ENCODE measurements around the gene LGR6. TPM values are rescaled to one million over a fixed set of nuclear protein-coding genes. Genes with fewer than 3 reads are reported as not detected.

Gene LGR6
- total and polyA plus RNA-seq, 8 donors, result 0.75 to 1.8 (median 1.5) TPM

DNA sequence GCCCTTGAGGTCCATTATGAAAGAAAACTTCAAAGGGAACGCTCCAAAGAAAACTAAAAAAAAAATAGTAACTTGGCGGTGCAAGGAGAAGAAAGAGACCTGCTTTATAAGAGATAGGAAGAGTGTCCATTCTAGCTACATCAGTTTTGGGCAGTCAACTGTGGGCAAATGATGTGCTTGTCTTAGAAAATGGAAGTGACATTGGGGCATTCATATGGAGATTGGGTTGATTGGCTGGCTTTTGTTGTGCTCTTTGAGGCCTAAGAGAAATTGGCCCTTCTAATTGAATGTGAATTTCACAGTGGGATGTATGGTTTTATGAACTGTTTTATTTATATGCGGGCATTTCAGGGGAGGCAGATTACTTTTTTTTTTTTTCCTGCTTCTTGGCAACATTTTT is 168.1 kb downstream of the LGR6 start:
- TF ChIP-seq, protein P1, sequence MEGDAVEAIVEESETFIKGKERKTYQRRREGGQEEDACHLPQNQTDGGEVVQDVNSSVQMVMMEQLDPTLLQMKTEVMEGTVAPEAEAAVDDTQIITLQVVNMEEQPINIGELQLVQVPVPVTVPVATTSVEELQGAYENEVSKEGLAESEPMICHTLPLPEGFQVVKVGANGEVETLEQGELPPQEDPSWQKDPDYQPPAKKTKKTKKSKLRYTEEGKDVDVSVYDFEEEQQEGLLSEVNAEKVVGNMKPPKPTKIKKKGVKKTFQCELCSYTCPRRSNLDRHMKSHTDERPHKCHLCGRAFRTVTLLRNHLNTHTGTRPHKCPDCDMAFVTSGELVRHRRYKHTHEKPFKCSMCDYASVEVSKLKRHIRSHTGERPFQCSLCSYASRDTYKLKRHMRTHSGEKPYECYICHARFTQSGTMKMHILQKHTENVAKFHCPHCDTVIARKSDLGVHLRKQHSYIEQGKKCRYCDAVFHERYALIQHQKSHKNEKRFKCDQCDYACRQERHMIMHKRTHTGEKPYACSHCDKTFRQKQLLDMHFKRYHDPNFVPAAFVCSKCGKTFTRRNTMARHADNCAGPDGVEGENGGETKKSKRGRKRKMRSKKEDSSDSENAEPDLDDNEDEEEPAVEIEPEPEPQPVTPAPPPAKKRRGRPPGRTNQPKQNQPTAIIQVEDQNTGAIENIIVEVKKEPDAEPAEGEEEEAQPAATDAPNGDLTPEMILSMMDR (IDR thresholded peaks at IDR 0.05), result no peak
- ATAC-seq, result no peak
- H3K27ac ChIP-seq, result no peak overlapping the region

DNA sequence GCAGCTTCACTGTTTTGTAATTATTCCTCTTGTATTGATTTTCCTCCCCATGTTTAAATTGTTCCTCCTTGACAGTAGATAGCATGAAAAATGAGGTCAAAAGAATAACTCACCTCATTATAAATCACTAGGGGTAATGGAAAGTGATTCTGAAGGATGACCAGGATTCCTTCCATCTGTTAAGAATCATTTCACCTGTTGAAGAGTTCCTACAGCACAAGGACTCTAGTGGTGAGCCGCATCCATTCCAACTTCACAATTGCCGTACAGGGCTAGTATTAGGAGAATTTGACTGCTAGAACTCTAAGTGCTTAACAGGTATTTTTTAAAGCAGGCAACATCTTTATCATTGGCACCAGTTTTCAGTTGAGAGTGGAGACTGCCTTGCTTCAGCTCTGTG is 168.6 kb downstream of the LGR6 start:
- Histone ChIP-seq H3K4me3 (no peak overlapping the region), H3K27me3 (no peaks in the 10 kb centered on the region), H3K9me3 (no peaks in the 10 kb centered on the region), H3K4me1 (peaks cover 0 to 10% of the 10 kb centered on the region in 2 donors), H3K36me3 (no peaks in the 10 kb centered on the region), H3K27ac (no peak overlapping the region)
- intact Hi-C loops (cut with DNase I), result no loop called here
- ATAC-seq, result no peak
- no peak for DNase-seq
- TF ChIP-seq, protein P1 (IDR thresholded peaks at IDR 0.05), result no peak

More for the DNA sequence above, 168.1 kb downstream of the LGR6 start:
- Histone ChIP-seq H3K36me3 (no peaks in the 10 kb centered on the region), H3K27me3 (no peaks in the 10 kb centered on the region), H3K4me3 (no peak overlapping the region), H3K9me3 (no peaks in the 10 kb centered on the region), H3K4me1 (peaks cover 0 to 10% of the 10 kb centered on the region in 2 donors)
- DNase-seq, result no peak
- intact Hi-C loops (cut with DNase I), result no loop called here

DNA sequence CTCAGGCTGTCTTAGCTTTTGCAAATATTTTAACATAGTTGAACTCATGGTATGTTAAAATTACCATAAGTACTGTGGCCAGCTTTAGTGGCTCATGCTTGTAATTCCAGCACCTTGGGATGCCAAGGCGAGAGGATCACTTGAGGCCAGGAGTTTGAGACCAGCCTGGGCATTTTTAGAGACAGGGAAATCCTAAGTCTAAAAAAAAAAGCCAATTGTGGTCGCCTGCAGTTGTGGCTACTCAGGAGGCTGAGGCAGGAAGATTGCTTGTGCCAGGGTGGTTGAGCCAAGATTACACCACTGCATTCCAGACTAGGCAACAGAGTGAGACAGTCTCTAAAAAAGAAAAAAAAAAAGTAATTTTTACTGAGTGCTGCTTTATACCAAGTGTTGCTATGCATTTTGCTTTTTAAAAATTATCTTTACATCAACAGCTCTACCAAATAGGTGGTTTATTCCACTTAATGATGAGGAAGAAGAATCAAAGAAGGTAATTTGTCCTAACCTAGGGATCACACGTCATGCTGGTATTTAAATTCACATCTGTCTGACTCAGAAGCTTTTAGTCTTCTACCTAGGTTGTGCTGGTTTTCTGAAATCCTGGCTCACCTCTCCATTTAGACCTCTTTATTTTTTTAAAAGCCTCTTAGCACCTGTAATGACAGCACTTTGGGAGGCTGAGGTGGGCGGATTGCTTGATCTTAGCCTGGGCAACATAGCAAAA is 171.7 kb downstream of the LGR6 start:
- Histone ChIP-seq H3K27ac (no peak overlapping the region), H3K9me3 (no peaks in the 10 kb centered on the region), H3K36me3 (no peaks in the 10 kb centered on the region), H3K27me3 (no peaks in the 10 kb centered on the region), H3K4me1 (peaks cover 0 to 10% of the 10 kb centered on the region in 2 donors), H3K4me3 (no peak overlapping the region)
- ATAC-seq (peak; percentile 41), DNase-seq (no peak)
- TF ChIP-seq, protein P1 (IDR thresholded peaks at IDR 0.05), result no peak
- intact Hi-C loops (cut with DNase I), result no loop called here

DNA sequence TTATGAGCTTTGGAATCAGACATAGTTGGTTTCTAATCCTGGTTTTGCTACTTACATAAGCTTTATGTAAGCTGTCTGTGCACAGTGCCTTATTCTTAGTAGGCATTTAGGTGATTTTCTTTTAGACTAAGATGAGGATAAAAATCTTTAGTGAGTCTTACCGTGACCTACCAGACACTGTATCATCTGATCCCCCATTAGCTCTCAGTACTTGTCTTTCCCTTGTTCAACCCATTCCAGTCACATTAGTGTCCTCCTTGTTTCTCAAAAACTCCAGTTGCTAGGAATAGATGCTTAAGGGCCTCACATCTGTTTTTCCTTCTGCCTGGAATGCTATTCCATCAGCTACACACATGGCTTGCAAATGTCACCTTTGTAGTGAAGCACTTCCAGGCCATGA is 173.7 kb downstream of the LGR6 start:
- no peaks in the 10 kb centered on the region for H3K9me3 ChIP-seq
- DNase-seq (no peak), ATAC-seq (no peak)
- TF ChIP-seq, protein P1 (IDR thresholded peaks at IDR 0.05), result no peak
- no peaks in the 10 kb centered on the region for H3K36me3 ChIP-seq
- intact Hi-C loops (cut with DNase I), result no loop called here
- H3K27ac ChIP-seq, result no peak overlapping the region
- no peak overlapping the region for H3K4me3 ChIP-seq
- peaks cover 0 to 10% of the 10 kb centered on the region in 2 donors for H3K4me1 ChIP-seq
- H3K27me3 ChIP-seq, result no peaks in the 10 kb centered on the region

Other genes starting within 250 kb of the LGR6 start
- gene LMOD1, start 247.3 kb upstream of the LGR6 start, total RNA-seq, result 10 to 100 TPM; 17.9 to 20.8 TPM
- 1 to 10 TPM; 3.3 to 5.7 (median 4.6) TPM for gene LMOD1, start 247.3 kb upstream of the LGR6 start, polyA plus RNA-seq (ENCODE audit: insufficient read length in 6 of 6)
- 10 to 100 TPM; 42.6 to 56.7 TPM for gene TIMM17A, start 238.3 kb upstream of the LGR6 start, total RNA-seq
- gene TIMM17A, start 238.3 kb upstream of the LGR6 start, polyA plus RNA-seq (ENCODE audit: insufficient read length in 6 of 6), result 10 to 100 TPM; 45.7 to 52.6 (median 50.1) TPM
- 10 to 100 TPM; 77.9 to 81.2 TPM for gene RNPEP, start 211.2 kb upstream of the LGR6 start, total RNA-seq
- 10 to 100 TPM; 56.0 to 74.1 (median 64.1) TPM for gene RNPEP, start 211.2 kb upstream of the LGR6 start, polyA plus RNA-seq (ENCODE audit: insufficient read length in 6 of 6)
- 100 to 1,000 TPM in 1 of 2 donors, 10 to 100 TPM in 1; 77.6 to 146 TPM for gene ELF3, start 183.2 kb upstream of the LGR6 start, total RNA-seq
- gene ELF3, start 183.2 kb upstream of the LGR6 start, polyA plus RNA-seq (ENCODE audit: insufficient read length in 6 of 6), result 100 to 1,000 TPM in 1 of 6 donors, 10 to 100 TPM in 5; 59.7 to 111 (median 77.9) TPM
- under 1 TPM; 0.05 to 0.09 TPM for gene GPR37L1, start 70.9 kb upstream of the LGR6 start, total RNA-seq
- under 1 TPM; 0.09 to 0.20 (median 0.11) TPM for gene GPR37L1, start 70.9 kb upstream of the LGR6 start, polyA plus RNA-seq (ENCODE audit: insufficient read length in 6 of 6)
- 100 to 1,000 TPM in 1 of 2 donors, 10 to 100 TPM in 1; 91.2 to 112 TPM for gene ARL8A, start 49.1 kb upstream of the LGR6 start, total RNA-seq
- 10 to 100 TPM; 34.3 to 44.1 (median 42.8) TPM for gene ARL8A, start 49.1 kb upstream of the LGR6 start, polyA plus RNA-seq (ENCODE audit: insufficient read length in 6 of 6)
- 10 to 100 TPM in 1 of 2 donors, 1 to 10 TPM in 1; 2.7 to 11.7 TPM for gene PTPN7, start 33.2 kb upstream of the LGR6 start, total RNA-seq
- 1 to 10 TPM; 1.0 to 1.9 (median 1.4) TPM for gene PTPN7, start 33.2 kb upstream of the LGR6 start, polyA plus RNA-seq (ENCODE audit: insufficient read length in 6 of 6)
- gene UBE2T, start 148.1 kb downstream of the LGR6 start, total RNA-seq, result 10 to 100 TPM; 10.9 to 11.9 TPM
- gene UBE2T, start 148.1 kb downstream of the LGR6 start, polyA plus RNA-seq (ENCODE audit: insufficient read length in 6 of 6), result 10 to 100 TPM; 22.5 to 39.6 (median 30.1) TPM
- gene PPP1R12B, start 154.9 kb downstream of the LGR6 start, total RNA-seq, result 10 to 100 TPM; 41.6 to 45.9 TPM
- 10 to 100 TPM; 25.8 to 34.2 (median 30.5) TPM for gene PPP1R12B, start 154.9 kb downstream of the LGR6 start, polyA plus RNA-seq (ENCODE audit: insufficient read length in 6 of 6)